HG02884 (cell line): ENCODE results near the gene CLNK.
"Not testable (repeated sequence)": the region's sequence is repeated elsewhere in the genome, so short reads cannot be mapped to it uniquely, and the experiment has no call there.

ENCODE experiments used
- ATAC-seq: cut with Tn5 transposase; IDR thresholded peaks from one replicate; pipeline ENCODE4 v1.9.1; 2021; ENCODE audit warnings: mild to moderate bottlenecking, moderate library complexity; ENCODE audit not compliant: unreplicated experiment

The CLNK gene

DNA sequence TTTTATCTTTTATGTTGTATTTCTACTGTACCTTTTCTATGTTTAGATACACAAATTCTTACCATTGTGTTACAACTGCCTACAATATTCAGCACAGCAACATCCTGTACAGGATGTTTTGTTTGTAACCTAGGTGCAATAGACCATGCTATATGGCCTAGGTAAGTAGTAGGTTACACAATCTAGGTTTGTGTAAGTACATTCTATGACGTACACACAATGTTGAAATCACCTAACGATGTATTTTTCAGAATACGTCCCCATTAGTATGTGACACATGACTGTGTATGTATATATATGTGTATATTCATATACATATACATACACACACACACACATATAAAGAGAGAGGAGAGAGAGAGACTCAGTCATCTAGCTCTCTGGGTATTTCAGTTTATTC is 103.5 kb downstream of the CLNK start:
- no peak for ATAC-seq

DNA sequence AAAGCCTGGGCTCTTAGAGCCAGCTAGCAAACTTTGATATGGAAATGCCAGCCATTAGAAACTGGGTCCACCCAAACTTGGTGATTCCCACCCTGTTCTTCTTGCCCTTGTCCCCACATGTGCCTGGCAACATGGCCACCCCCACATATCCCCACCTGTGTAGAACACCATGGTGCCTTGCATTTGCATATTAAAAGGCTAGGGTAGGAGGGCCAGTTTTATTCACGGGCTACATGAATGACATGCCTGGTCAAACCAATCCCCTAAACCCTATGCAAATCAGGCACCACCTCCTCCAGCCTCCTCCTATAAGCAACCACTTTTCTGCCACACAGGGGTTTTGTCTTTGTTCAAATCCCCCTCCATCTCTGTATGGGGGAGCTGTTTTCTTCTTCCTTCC is 104.9 kb downstream of the CLNK start:
- no peak for ATAC-seq

DNA sequence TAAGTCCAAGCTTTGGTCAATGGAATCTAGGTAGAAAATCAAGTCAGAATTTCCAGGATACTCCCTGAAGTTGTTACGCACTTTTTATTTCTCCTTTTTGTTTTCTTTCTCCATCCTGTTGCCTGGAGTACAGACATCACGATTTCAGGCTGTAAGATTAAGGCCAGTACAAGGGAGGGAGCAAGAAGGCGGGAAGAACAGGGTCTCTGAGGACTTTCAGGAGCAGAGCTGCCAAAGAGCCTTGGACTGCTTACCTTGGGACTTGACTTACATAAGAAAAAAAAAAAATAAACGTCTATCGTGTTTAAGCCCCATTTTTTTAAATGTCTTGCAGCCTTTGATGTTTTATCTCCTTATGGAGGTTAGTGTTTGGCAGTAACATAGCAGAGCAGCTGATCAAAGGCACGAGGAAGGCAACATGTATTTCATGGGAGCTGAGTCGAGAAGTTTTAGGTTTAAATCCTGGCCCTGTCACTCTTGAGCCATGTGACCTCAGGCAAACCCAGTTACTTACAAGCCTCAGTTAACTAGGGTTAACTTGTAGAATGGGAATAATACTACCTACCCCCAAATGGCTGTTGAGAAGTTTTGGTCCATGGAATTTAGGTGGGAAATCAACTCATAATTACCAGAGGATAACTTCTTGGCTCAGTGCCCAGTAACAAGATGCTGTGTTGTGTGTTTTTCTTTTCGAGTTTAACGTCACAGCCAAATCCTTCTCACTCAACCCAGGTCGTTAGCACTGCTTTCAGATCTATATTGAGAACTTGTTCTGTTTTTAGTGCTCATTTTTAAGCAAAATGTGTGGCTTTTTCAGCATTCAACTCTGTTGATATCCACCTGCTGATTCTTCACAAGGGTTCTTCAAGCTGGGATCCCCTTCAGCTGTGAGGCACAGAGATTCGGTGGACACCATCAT is 106.8 kb downstream of the CLNK start:
- ATAC-seq, result peak; percentile 67

DNA sequence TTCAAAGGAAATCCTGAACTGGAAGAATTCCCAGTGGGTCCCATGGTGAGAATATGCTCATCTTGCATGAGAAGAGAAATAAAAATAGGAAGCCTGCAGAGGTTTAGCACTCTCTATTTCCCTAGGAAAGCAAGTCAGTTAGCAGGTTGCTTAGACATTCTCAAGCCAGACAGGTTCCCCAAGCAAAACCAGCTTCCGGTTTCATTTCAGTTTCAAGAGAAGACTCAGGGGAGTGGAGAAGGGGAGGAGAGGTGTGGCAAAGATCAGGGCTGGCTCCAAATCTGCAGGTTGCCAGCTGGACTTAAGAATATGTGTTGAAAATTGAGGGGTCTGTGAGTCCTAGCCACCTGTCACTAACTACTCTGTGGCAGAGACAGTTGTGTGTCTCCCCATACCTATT is 107.5 kb downstream of the CLNK start:
- peak; percentile 60 for ATAC-seq

DNA sequence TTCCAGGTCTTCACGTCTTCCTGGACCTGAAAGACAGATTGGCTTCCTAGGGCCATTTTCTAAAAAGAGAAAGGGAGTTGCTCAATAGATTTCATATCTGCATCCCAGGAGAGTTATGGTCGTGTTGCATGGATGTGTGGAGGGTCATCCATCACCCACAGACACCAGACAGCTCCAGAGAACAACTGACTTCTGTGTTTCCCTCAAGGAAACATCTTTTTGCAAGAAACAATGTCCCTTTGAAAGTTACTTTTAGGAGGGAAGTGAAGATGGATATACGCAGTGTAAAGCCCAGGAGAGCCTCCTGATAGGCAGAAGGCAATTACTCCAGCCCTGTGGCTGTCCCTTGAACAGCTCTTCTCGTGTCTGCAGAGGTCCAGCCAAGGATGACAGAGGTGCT is 108.3 kb downstream of the CLNK start:
- ATAC-seq, result no peak

DNA sequence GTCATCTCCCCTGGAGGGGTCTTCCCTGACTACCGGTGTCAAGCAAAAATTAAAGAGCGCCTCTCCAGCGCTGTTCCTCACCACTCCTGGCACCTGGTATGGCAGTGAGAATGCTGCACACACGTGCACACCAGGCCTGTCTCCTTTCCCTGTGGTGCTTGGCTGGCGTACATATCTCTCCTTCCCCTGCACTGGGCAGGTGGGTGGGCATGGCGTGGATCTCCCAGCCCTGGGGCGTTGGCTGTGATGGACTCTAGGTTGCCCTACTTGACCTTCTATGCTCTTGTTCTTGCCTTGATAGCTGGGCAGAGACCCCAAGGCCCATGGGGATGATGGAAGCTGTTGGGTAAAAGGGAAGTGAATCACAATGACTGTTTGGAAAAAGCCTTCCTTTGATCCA is 109.2 kb downstream of the CLNK start:
- ATAC-seq, result no peak

DNA sequence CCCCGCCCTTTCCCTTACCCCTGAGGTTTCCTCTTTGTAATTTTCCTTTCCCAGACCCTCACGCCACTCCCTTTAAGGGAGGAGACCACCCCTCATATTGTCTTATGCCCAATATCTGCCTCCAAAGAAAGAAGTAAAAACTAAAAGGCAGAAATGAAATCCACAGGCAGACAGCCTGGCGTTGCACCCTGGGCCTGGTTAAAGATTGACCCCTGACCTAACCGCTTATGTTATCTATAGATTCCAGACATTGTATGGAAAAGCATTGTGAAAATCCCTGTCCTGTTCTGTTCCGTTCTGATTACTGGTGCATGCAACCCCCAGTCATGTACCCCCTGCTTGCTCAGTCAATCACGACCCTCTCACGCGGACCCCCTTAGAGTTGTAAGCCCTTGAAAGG is 110.0 kb downstream of the CLNK start:
- not testable (repeated sequence) for ATAC-seq

DNA sequence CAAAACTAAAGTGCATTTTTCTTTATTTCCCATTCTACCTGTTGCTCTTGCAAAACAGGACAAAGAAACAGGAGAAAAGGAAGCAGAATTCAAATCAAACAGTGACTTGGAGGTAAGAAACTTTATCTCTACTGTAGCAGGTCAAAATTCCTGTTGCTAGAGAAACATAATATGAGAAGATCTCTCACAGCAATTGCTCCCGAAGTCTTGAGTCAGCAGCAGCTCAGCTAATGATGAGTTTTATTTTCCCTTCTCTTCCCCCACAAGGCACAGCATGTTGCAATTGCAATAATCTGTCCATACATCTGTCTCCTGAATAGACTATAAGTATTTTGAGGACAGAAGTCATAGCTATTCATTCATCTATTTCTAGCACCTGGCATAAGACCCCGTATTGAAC is 112.7 kb downstream of the CLNK start:
- ATAC-seq, result no peak

DNA sequence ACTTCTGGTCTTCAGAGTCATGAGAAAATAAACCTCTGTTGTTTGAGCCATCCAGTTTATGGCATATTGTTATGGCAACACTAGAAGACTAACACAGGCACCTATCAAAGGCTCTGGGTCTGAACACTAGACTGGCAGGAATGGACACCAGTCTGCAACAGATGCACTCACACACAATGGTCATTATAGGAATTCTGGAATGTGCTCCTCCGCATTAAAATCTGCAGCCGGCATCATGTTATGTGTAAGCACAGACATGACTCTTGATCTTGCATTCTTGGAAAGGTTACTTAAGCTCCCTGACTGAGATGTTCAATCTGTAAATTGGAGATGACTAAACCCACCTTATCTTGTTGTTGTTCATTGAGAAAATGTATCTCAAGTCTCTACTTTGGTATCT is 115.1 kb downstream of the CLNK start:
- no peak for ATAC-seq

DNA sequence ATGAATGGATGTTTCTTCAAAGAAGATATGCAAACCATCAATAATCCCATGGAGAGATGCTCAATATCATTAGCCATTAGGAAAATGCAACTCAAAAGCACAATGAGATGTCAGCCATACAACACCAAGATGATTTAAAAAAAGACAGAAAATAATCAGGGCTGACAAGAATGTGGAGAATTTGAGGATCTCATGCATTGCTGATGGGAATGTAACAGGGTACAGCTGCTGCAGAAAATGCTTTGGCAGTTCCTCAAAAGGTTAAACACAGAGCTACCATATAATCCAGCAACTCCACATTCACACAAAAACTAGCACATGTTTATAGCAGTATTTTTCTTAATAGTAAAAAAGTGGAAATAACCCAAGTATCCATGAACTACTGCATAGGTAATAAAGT is 116.8 kb downstream of the CLNK start:
- no peak for ATAC-seq

DNA sequence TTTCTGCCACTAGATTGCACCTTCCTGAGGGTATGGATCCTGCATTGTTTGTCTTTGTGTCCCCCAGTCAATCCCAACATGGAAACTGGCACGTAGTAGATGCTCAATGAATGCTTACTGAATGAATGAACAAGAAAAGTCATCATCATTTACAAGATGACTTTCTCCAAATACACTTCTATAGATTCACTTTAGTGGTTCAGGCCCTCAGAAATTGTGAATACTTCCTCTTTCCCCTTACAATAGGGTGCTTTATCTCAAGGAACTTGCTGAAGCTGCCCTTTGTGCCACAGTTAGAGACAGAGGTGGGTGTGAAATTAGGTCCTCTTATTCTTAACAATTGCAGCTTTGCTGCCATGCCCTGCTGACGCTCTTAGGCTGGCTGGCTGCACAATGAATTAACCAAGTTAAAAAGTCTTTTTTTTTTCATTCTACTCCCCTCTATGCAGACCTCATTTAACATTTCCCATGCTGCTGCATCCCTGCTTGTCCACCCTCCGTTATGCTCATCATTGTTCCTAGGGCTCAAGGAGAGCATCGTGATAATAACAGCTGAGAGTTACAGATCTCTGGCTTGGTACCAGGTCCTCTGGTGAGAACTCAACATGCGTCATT is 119.3 kb downstream of the CLNK start:
- no peak for ATAC-seq

DNA sequence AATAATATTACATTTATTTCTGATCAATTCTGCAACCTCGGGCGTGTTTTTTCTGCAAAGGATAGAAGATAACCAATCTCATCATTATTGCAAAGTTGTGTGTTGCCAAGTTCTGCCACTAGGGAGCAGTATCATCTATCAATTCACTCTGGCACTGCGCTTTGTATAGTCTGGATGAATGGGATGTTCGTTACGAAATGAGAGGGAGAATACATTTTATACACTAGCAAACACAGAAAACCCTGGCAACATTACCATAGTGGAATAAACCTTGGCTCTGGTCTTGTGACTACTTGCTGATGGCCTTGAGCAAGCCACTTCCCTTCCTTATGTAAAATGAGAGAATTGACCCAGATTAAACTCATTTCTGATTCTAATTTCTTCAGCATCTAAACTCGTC is 129.9 kb downstream of the CLNK start:
- ATAC-seq, result peak; percentile 79

DNA sequence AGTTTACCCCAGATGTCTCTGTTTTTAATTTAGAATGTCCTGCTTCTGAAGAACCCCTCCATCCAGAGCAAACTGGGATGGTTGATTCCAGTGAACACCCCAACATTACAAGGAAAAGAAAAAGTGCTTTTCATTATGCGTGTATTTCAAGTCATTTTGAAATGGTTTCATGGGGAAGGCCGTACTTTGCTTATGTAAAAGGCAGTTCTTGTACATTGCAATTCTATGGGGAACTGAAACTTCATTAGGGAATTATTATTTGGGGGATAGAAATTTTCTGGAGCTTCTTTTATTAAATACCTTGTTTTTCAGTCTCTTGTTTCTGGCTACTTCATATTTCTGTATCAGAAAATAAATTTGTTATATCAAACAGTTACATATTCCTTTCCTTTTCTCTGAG is 130.4 kb downstream of the CLNK start:
- no peak for ATAC-seq

DNA sequence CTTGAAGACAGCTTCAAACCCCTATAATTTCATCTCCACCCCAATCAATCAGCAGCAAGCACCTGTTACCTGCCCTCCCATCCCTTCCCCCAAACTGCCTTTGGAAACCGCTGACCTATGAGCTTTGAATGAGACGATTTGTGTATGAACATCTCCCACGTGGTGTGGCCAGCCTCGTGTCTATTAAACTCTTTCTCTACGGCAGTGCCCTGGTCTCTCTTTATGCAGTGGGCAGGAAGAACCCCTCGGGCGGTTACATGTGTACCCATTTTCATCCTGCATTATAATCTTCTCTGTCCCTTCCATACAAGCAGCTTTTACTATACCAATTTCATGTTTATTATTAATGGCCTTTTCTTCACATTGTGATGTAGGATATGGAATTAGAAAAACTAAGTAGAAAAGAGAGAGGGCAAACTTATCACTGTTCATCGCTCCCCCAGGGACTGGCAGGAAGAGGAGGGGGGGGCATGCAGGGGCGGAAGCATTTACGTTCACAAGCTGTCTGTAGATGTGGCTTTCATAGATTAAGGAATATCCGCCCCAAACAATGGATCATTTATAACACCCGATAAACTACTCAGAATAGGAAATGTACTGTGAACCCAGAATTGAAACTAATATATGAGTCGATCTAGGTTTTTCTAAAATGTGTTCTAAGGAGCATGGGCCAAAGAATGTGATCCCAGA is 131.8 kb downstream of the CLNK start:
- no peak for ATAC-seq

DNA sequence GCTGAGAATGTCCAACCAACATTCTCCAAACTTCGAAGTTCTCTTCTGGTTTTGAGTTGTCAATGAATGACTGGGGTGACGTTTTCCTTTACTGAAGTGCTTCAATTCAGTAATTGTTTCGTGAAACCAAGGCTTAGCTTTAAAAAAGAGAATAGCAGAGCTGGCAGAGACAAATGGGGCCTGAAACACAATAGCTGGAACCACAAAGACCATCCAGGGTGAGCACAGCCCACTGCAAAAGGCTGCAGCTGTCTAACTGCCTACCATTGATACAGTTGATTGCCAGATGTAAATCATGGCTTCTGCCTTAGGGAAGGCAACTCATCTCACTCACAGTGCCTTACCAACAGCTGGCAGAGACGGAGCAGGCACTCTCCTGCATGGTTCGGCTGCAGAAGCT is 148.7 kb downstream of the CLNK start:
- peak; percentile 43 for ATAC-seq

DNA sequence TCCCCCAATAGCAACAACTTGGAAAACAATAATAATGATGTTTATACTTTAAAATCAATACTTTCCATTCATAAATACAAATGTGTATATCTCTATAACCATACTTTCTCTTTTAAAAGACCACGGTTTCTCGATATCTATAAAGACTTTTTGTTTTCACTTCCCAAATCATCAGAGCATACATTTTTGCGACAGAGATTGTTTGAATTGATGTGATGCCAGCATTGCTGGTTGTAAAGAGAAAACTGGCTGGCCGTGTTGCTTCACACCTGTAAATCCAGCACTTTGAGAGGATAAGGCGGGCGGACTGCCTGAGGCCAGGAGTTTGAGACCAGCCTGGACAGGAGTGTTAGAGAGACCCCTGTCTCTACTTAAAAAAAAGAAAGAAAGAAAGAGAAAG is 149.7 kb downstream of the CLNK start:
- peak; percentile 40 for ATAC-seq

DNA sequence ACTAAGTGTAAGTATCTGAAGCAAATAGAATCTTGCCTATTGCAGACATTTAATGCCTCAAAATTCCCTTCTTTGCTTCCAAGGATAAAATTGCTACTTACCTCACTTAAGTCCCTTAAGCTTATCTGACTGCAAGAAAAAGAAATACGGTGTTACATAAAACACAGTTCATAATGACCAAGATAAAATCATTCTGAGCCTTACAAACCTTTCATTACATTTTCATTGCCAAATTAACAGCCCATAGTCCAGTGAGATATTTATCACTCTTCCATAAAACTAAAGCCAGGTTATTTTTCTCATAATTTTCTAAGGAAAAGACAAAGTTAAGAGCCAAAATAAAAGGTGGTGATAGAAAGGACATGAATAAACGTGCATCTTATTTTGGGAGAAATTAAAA is 152.4 kb downstream of the CLNK start:
- ATAC-seq, result no peak

DNA sequence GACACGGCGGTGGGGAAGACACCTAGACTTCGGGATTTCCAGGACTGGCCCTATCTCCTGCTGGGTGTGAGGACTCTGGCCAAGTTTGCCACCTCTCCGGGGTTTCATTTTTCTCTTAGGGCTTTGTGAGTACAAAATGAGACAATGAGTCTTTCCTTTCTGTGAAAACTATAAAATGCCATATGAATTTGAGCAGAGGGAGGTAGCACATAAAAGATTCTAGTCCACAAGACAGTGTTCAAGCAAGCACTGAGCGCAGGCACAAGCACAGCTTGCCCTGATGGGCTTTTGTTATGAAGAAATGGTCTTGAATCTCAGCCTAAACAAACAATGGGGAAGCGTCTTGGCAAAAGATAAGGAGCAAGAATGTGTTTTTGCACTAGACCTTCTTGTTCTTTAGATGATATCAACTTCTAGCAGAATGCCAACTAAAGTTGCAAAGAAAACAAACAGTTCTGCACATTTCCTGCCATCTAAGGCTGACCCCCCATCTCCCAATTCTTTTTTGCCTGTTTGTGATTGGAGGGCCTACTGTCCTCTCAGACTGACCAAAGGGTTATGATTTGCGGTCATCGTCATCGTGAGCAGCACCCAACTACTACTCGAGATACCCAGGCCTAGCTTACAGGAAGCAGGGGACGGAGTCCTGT is 154.3 kb downstream of the CLNK start:
- ATAC-seq, result no peak

DNA sequence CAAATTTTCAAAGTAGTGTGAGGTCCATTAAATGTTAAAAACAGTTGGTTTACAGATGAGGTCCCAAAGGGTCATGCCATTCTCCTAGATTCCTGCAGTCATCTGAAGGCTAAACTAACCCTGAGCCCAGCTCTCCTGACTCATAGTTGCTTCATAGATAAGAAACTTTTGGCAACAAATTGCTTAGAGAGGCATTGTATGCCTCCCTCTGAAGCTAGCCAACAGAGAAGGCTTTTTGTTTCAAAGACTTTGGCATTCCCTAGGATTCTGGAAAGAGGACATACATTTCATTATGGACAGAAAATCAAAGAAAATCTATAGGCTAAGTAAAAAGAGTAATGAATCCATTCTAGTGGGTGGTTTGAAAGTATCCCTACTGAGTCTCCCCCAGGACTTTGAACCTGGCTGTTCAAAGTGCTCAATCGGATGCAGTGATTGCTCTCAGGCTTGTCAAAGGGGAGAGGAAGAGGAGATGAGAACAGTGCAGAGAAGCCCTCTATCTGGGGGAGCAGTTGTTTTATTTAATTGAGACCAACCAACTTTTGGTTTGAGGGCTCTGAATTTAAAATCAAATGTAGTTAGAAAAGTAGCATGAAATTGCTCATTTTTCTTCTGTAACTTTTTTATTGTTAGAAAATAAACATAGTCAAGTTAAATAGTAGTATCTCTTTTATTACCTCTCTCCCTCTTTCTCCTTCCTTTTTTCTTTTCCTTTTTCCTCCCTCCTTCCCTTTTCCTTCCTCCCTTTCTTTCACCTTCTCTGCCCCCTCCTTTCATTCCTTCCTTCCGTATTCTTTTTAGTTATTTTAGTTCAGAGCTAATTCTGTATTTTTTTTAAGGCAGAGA is 155.1 kb downstream of the CLNK start:
- no peak for ATAC-seq

DNA sequence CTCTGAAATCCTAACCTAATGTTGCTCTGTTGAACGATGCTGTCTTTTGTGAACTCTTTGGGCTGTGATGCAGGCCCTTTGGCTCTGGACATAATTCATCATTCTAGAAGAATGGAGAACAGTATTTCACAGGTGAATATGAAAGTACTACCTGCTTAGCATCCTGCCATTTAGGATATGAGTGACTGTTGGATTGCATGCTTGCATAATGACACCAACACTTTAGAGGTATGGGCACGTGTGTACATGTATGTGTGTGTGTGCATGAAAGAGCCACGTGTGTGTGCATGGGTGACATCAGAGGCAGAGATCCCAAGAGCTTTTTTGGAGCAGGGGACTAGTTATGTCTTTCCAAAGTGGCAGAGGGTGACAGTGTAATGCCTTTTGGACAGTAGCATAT is 157.1 kb downstream of the CLNK start:
- ATAC-seq, result no peak
